ENCODE measurements around the gene BTN3A1.

BTN3A1 gene

GRCh38 chr6:26421259-26422144 is 19.4 kb downstream of the BTN3A1 start:
- H3K4me3 ChIP-seq (ENCODE audit: low read depth, low read length), result peak overlapping the region; percentile 97
- peak; percentile 79 for DNase-seq (ENCODE audit: low read depth)
- no peak for TF ChIP-seq CTCF (IDR thresholded peaks at IDR 0.05; ENCODE audit: insufficient read depth, low read depth, low read length, missing control alignments)

- peak overlapping the region; percentile 97 for H3K4me3 ChIP-seq (ENCODE audit: low read depth, low read length)
- TF ChIP-seq CTCF (IDR thresholded peaks at IDR 0.05; ENCODE audit: insufficient read depth, low read depth, low read length, missing control alignments), result no peak
Observed at GRCh38 chr6:26422329-26422728, 20.3 kb downstream of the BTN3A1 start.

GRCh38 chr6:26426691-26427450 is 24.8 kb downstream of the BTN3A1 start:
- H3K4me3 ChIP-seq (ENCODE audit: low read depth, low read length), result no peak overlapping the region
- DNase-seq (ENCODE audit: low read depth), result no peak
- no peak for TF ChIP-seq CTCF (IDR thresholded peaks at IDR 0.05; ENCODE audit: insufficient read depth, low read depth, low read length, missing control alignments)

More at GRCh38 chr6:26422329-26422728, 20.3 kb downstream of the BTN3A1 start:
- no peak for DNase-seq (ENCODE audit: low read depth)

- TF ChIP-seq CTCF (IDR thresholded peaks at IDR 0.05; ENCODE audit: insufficient read depth, low read depth, low read length, missing control alignments), result no peak
- no peak for DNase-seq (ENCODE audit: low read depth)
- H3K4me3 ChIP-seq (ENCODE audit: low read depth, low read length), result no peak overlapping the region
Observed at GRCh38 chr6:26427451-26427809, 25.4 kb downstream of the BTN3A1 start.

GRCh38 chr6:26428206-26428605 is 26.1 kb downstream of the BTN3A1 start:
- no peak for DNase-seq (ENCODE audit: low read depth)
- H3K4me3 ChIP-seq (ENCODE audit: low read depth, low read length), result no peak overlapping the region
- no peak for TF ChIP-seq CTCF (IDR thresholded peaks at IDR 0.05; ENCODE audit: insufficient read depth, low read depth, low read length, missing control alignments)

GRCh38 chr6:26430787-26431186 is 28.7 kb downstream of the BTN3A1 start:
- no peak overlapping the region for H3K4me3 ChIP-seq (ENCODE audit: low read depth, low read length)
- TF ChIP-seq CTCF (IDR thresholded peaks at IDR 0.05; ENCODE audit: insufficient read depth, low read depth, low read length, missing control alignments), result no peak
- no peak for DNase-seq (ENCODE audit: low read depth)

Measured in GM12865 (cell line).